HCT116 (cell line): ENCODE measurements around the gene IQGAP2. TPM values are rescaled to one million over a fixed set of nuclear protein-coding genes. Genes with fewer than 3 reads are reported as not detected.

ENCODE experiments used
- ATAC-seq: fragments of 200-7000 bp; cut with Tn5 transposase; 2 replicates; pipeline ENCODE4 v1.9.1; 2020; ENCODE audit warnings: mild to moderate bottlenecking, moderate library complexity
- BruUV-seq: library from RNA; stranded (reverse); fragments of 400-500 nt; replicated peaks from 2 replicates; lab custom pipeline; 2021; lab: Mats Ljungman, UMichigan
- CTCF ChIA-PET: fragments of 300-600 bp; sonication (Branson Sonifier 250); formaldehyde crosslinking; loops from one replicate; lab custom pipeline; 2021; ENCODE audit warnings: antibody characterized with exemption; lab: Charles Lee
- POLR2A ChIA-PET: fragments of 300-600, 350-600 bp; sonication (Branson Sonifier 250); formaldehyde crosslinking; loops from one replicate; lab custom pipeline; 2021; ENCODE audit warnings: antibody characterized with exemption; lab: Charles Lee
- RAD21 ChIA-PET, 2 experiments: fragments of 300-600 bp; sonication (Branson Sonifier 250); formaldehyde crosslinking; loops; one replicate each; lab custom pipeline; 2023; ENCODE audit warnings: low total read pairs in 2 of 2; ENCODE audit not compliant: uncharacterized antibody in 2 of 2, unreplicated experiment in 2 of 2, low non-redundant PET in 1 of 2; lab: Charles Lee
- DNase-seq: peaks from one replicate; pipeline ENCODE4 v3.0.0-alpha.2; 2010; ENCODE audit warnings: low read depth, low spot score
- H2AFZ ChIP-seq: fragments of 200-600 bp; shearing (Covaris generic), sonication (generic); 2 replicates; pipeline ENCODE4 v1.6.1; 2017; ENCODE audit warnings: low read depth, mixed run types, mixed read lengths, antibody characterized with exemption, low read length; ENCODE audit not compliant: poor library complexity, severe bottlenecking
- H3K27ac ChIP-seq: 2 replicates; pipeline ENCODE4 v1.5.1; 2012; ENCODE audit warnings: low read depth, low read length
- H3K27me3 ChIP-seq: fragments of 200-600 bp; sonication (generic); 2 replicates; pipeline ENCODE4 v1.6.1; 2016; ENCODE audit warnings: mixed run types, low read length, mixed read lengths; ENCODE audit not compliant: insufficient read depth
- H3K36me3 ChIP-seq, 2 experiments: fragments of 200-500 bp in 1 of 2; fragments of 200-600 bp in 1 of 2; sonication (Bioruptor generic) in 1 of 2; sonication (generic) in 1 of 2; 2 replicates each; pipeline versions ENCODE4 v1.5.1 to v1.6.1; 2014 to 2016; ENCODE audit warnings: low read length in 2 of 2, inconsistent platforms in 1 of 2, mixed read lengths in 1 of 2, mixed run types in 1 of 2; ENCODE audit not compliant: insufficient read depth in 2 of 2, control insufficient read depth in 1 of 2
- H3K4me1 ChIP-seq, 2 experiments: fragments of 200-600 bp in 1 of 2; sonication (generic) in 1 of 2; 2 replicates each; pipeline versions ENCODE4 v1.5.1 to v1.6.1; 2012 to 2017; ENCODE audit warnings: low read length in 2 of 2, inconsistent platforms in 1 of 2, mild to moderate bottlenecking in 1 of 2, mixed read lengths in 1 of 2, mixed run types in 1 of 2, moderate library complexity in 1 of 2; ENCODE audit not compliant: insufficient read depth in 2 of 2, control insufficient read depth in 1 of 2
- H3K4me2 ChIP-seq: fragments of 200-600 bp; sonication (generic); 2 replicates; pipeline ENCODE4 v1.6.1; 2017; ENCODE audit warnings: mixed run types, low read length, mixed read lengths
- H3K4me3 ChIP-seq, 2 experiments: fragments of 200-600 bp in 1 of 2; sonication (generic) in 1 of 2; replicated peaks in 1 of 2; 2 replicates each; pipeline ENCODE4 v1.5.1; 2011 to 2016; ENCODE audit warnings: low read length in 2 of 2, control low read depth in 1 of 2, low read depth in 1 of 2, mild to moderate bottlenecking in 1 of 2, mixed read lengths in 1 of 2, mixed run types in 1 of 2
- H3K79me2 ChIP-seq: fragments of 200-600 bp; sonication (generic); 2 replicates; pipeline ENCODE4 v1.6.1; 2017; ENCODE audit warnings: mild to moderate bottlenecking, mixed run types, low read length, moderate library complexity, mixed read lengths; ENCODE audit not compliant: insufficient read depth
- H3K9ac ChIP-seq: fragments of 200-600 bp; sonication (generic); 2 replicates; pipeline ENCODE4 v1.6.1; 2016; ENCODE audit warnings: low read length, mixed read lengths
- H3K9me2 ChIP-seq: fragments of 200-600 bp; sonication (generic), shearing (Covaris generic); 2 replicates; pipeline ENCODE4 v1.6.1; 2017; ENCODE audit warnings: mixed run types, mild to moderate bottlenecking, moderate library complexity; ENCODE audit not compliant: insufficient read depth
- H3K9me3 ChIP-seq, 2 experiments: fragments of 200-500 bp in 1 of 2; fragments of 200-600 bp in 1 of 2; sonication (Bioruptor generic) in 1 of 2; sonication (generic) in 1 of 2; 2 replicates each; pipeline ENCODE4 v1.6.1; 2014 to 2017; ENCODE audit warnings: low read length in 2 of 2, mixed read lengths in 2 of 2, inconsistent platforms in 1 of 2, low read depth in 1 of 2, mild to moderate bottlenecking in 1 of 2, mixed run types in 1 of 2, moderate library complexity in 1 of 2; ENCODE audit not compliant: control insufficient read depth in 1 of 2, insufficient read depth in 1 of 2
- H4K20me1 ChIP-seq: fragments of 200-600 bp; sonication (generic), shearing (Covaris generic); 2 replicates; pipeline ENCODE4 v1.6.1; 2017; ENCODE audit warnings: mixed run types, mild to moderate bottlenecking, moderate library complexity; ENCODE audit not compliant: insufficient read depth
- ATF3 ChIP-seq: IDR thresholded peaks from 2 replicates; pipeline ENCODE4 v1.6.1; 2012
- CEBPB ChIP-seq: IDR thresholded peaks from 2 replicates; pipeline ENCODE4 v1.6.1; 2012; ENCODE audit warnings: low read depth
- CTCF ChIP-seq, 3 experiments: fragments of 200-600 bp in 1 of 3; sonication (generic) in 1 of 3; IDR thresholded peaks in 2 of 3; conservative IDR thresholded peaks in 1 of 3; 2 replicates each; pipeline ENCODE4 v1.5.1; 2012 to 2017; ENCODE audit warnings: low read depth in 2 of 3, low read length in 2 of 3, antibody characterized with exemption in 1 of 3, borderline replicate concordance in 1 of 3, control low read depth in 1 of 3, mild to moderate bottlenecking in 1 of 3, mixed read lengths in 1 of 3, mixed run types in 1 of 3, moderate library complexity in 1 of 3; ENCODE audit not compliant: insufficient read depth in 1 of 3
- EZH2 ChIP-seq: fragments of 200-600 bp; sonication (generic); IDR thresholded peaks from 2 replicates; pipeline ENCODE4 v1.6.1; 2017; ENCODE audit warnings: antibody characterized with exemption, mixed run types
- FOSL1 ChIP-seq: IDR thresholded peaks from 2 replicates; pipeline ENCODE4 v1.6.1; 2012; ENCODE audit warnings: low read depth
- MAX ChIP-seq: IDR thresholded peaks from 2 replicates; pipeline ENCODE4 v1.6.1; 2012
- POLR2A ChIP-seq: IDR thresholded peaks from 2 replicates; pipeline ENCODE4 v1.7.0; 2011; ENCODE audit warnings: borderline replicate concordance; ENCODE audit not compliant: insufficient read depth, insufficient read length; ENCODE audit errors: extremely low read depth
- RAD21 ChIP-seq: IDR thresholded peaks from 2 replicates; pipeline ENCODE4 v1.6.1; 2012; ENCODE audit warnings: low read depth, mild to moderate bottlenecking
- REST ChIP-seq: IDR thresholded peaks from 2 replicates; pipeline ENCODE4 v1.6.1; 2012; ENCODE audit warnings: low read depth
- SP1 ChIP-seq: IDR thresholded peaks from 2 replicates; pipeline ENCODE4 v1.6.1; 2012; ENCODE audit warnings: low read depth
- SRF ChIP-seq: IDR thresholded peaks from 2 replicates; pipeline ENCODE4 v1.6.1; 2012; ENCODE audit warnings: low read depth
- YY1 ChIP-seq: IDR thresholded peaks from 2 replicates; pipeline ENCODE4 v1.6.1; 2011; ENCODE audit warnings: low read length, low read depth, moderate library complexity, mild to moderate bottlenecking; ENCODE audit not compliant: insufficient replicate concordance; ENCODE audit errors: extremely low read depth
- ZBTB33 ChIP-seq: IDR thresholded peaks from 2 replicates; pipeline ENCODE4 v1.6.1; 2011; ENCODE audit warnings: mild to moderate bottlenecking, low read length, moderate library complexity; ENCODE audit not compliant: insufficient replicate concordance; ENCODE audit errors: extremely low read depth
- ZFX ChIP-seq: fragments of 450-650 bp; IDR thresholded peaks from 2 replicates; pipeline ENCODE4 v1.6.1; 2017
- ZNF274 ChIP-seq: fragments of 200-500 bp; sonication (Bioruptor generic); IDR thresholded peaks from 2 replicates; pipeline ENCODE4 v1.6.1; 2014; ENCODE audit warnings: mild to moderate bottlenecking, low read depth, low read length, inconsistent platforms
- intact Hi-C: fragments of 100-400 bp; cut with micrococcal nuclease; formaldehyde crosslinking; loops from 2 replicates; pipeline ENCODE4 v1.10.0; 2022
- total RNA-seq: library from RNA; stranded (reverse); gene quantifications from one replicate; pipeline ENCODE4 v1.2.1, GENCODE V29; 2021; ENCODE audit not compliant: unreplicated experiment

Gene IQGAP2
- total RNA-seq, 1 experiment from 2014 or later, result 2.0 TPM

- CTCF ChIA-PET, result no interaction called here
- intact Hi-C loops, result no loop called here
Measured at GRCh38 chr5:76397200-76397599, 5.9 kb upstream of the IQGAP2 start.

More at GRCh38 chr5:76397200-76397599, 5.9 kb upstream of the IQGAP2 start:
- no peak overlapping the region for H3K27ac ChIP-seq
- ChIA-PET RAD21 (no interaction called here), POLR2A (no interaction called here)
- no peaks in the 10 kb centered on the region for H3K9me2 ChIP-seq
- no peak overlapping the region for H3K4me3 ChIP-seq
- H3K4me1 ChIP-seq, result peaks cover 4 to 5% of the 10 kb centered on the region in 2 experiments; a peak in 2 of 4 replicates
- TF ChIP-seq ZNF274 (no peak), RAD21 (no peak), REST (no peak), ZFX (no peak), FOSL1 (no peak), SP1 (no peak), ZBTB33 (no peak), YY1 (no peak), SRF (no peak), ATF3 (no peak), EZH2 (no peak), MAX (no peak), CEBPB (no peak), CTCF (IDR thresholded peaks at IDR 0.05 in 2 of 3, conservative IDR thresholded peaks at IDR 0.05 in 1 of 3; ENCODE audit: borderline replicate concordance in 1 of 3, insufficient read depth in 1 of 3, low read depth in 2 of 3, low read length in 2 of 3) (no peak), POLR2A (no peak)
- BruUV-seq, result no TSS peak
- no peaks in the 10 kb centered on the region for H3K79me2 ChIP-seq
- no peak for DNase-seq
- H3K27me3 ChIP-seq, result peaks cover 10% of the 10 kb centered on the region; the same call in 1 of the 2 replicates
- no peaks in the 10 kb centered on the region for H4K20me1 ChIP-seq
- H2AFZ ChIP-seq, result no peak overlapping the region
- no peak overlapping the region for H3K9ac ChIP-seq
- H3K36me3 ChIP-seq, result no peaks in the 10 kb centered on the region
- H3K9me3 ChIP-seq, result no peaks in the 10 kb centered on the region
- no peak for ATAC-seq
- H3K4me2 ChIP-seq, result no peak overlapping the region
